Activated CD4-positive, CD25-positive, alpha-beta regulatory T cell treated with anti-CD3 and anti-CD28 coated beads, Interleukin-2, amount 50 U/mL, for 72 hours (primary cell): ENCODE results near the gene B4GALNT1.
A peak's percentile ranks its signal among the peaks of the same experiment; 100 is the strongest.
"Not testable (repeated sequence)": the region's sequence is repeated elsewhere in the genome, so short reads cannot be mapped to it uniquely, and the experiment has no call there.

Source experiments
- DNase-seq: peaks from one replicate; pipeline ENCODE4 v3.0.0; 2021

The B4GALNT1 gene

DNA sequence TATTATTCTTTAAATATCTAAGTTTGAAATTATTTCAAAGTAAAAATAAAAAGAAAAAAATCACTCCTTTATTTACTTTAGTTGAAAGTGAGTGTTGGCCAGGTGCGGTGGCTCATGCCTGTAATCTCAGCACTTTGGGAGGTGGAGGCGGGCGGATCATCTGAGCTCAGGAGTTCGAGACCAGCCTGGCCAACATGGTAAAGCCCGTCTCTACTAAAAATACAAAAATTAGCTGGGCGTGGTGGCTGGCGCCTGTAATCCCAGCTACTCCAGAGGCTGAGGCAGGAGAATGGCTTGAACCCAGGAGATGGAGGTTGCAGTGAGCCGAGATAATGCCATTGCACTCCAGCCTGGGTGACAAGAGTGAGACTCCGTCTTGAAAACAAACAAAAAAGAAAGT, 3.7 kb upstream of the B4GALNT1 start:
- DNase-seq, result not testable (repeated sequence)

DNA sequence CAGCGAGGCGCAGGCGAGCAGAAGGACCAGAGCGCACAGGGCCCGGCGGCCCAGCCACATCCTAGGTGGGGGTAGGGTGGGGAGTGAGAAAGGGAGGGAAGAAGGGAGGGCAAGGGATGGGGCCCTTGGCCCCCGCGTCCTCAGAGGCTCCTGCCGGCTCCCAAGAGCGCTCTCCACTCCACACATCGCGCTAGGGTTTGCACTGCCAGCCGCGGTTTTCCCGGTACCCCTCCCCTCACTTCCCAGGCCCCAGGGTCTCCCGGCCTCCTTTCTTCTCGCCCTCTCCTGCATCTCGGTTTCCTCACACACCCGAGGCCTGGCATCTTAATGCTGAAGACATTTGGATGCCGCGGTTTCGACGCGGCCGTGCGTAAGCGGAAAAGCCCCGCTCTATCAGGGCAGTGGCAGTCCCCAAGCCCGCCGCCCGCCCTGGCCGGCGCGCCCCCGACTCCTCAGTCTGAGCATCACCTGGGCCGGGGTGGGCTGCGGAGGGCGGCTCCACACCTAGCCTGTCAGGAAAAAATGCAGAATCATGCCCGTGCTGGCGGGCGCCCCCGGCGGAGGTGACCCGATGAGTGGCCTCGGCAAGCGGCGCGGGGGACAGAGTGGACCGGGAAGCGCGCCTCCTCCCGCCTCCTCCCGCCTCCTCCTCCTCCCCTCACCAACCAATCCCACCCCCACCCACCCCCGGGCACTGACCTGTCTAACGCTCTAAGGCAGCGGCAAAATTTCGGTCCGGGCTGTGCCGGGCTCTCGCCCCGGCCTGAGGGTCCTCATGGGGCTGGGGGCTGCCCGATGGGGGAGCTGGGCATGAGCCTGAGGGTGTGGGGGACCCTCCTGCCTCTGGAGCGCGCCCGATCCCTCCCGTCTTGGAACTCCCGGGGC, 686 bp downstream of the B4GALNT1 start:
- no peak for DNase-seq

DNA sequence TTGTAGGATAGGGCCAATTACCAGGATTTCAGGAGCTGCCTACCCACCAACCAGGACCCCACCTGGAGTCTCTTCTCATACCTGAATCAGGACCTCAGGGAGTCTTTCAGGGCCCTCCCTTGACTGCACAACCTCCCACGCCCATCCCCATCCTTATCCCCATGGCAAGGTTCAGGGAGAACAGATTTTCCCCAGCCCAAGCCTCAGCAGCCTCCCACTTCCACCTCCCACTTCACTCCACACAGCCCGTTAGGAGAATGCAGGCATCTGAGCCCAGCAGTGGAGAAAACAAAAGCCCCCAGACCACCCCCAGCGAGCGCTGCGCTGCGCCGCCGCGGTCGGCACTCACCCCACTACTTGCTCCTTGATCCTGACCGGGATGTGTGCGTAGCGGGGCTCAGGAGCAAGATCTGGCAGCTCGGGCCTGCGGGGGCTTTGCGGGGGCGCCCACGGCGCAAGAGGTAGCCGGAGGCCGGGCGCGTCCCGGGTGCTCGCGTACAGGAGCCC, 1.4 kb downstream of the B4GALNT1 start:
- no peak for DNase-seq

DNA sequence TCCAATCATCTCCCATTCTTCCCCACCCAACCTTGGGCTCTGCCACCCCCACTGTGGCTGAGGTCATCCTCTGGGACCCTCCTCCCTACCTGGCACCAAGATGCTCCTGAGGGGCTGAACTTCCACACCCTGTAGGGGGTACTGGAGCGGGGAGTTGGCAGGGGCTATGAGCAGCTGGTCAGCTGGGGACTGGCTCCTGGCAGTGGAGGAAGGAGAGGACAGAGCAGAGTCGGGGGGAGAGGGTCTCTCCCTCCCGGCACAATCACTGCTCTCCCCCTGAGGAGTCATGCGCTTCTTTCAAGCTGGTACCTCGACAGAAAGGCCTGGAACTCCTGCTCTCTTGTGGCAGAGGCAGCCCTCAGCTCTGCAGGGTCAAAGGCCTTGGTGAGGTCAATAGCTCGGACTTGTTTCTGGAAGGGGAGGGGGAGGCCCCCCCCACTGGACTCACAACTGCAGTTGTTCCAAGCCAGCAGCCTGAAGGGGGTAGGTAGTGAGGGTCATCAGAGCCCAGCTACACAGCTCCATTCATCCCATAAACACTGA, 2.0 kb downstream of the B4GALNT1 start:
- no peak for DNase-seq

DNA sequence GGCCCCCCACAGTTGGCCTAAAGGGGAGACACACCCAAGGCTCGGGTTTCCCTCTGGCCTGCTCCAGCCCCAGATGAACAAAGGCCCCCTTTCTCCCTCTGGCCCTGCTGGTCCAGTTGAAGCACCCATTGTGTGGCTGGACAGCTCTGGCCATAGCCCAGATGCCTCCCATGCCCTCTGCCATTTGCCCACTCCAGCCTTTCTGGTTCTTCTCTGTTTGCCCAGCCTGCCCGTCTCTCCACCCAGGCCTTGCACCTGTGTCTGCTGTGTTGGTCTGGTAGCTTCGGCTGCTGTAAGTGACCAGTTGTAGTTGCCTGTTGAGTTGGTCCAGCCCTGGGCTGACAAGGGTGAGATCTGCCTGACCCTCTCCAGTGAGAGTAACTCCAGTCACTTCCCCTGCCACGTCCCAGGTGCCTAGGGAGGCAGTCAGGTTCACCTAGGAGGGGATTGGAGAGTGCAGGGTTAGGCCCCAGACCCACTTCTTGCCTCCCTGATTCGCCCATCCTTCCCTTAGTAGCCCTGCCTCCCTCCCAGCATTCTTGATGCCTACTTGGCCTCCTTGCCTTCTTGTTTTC, 3.0 kb downstream of the B4GALNT1 start:
- no peak for DNase-seq

DNA sequence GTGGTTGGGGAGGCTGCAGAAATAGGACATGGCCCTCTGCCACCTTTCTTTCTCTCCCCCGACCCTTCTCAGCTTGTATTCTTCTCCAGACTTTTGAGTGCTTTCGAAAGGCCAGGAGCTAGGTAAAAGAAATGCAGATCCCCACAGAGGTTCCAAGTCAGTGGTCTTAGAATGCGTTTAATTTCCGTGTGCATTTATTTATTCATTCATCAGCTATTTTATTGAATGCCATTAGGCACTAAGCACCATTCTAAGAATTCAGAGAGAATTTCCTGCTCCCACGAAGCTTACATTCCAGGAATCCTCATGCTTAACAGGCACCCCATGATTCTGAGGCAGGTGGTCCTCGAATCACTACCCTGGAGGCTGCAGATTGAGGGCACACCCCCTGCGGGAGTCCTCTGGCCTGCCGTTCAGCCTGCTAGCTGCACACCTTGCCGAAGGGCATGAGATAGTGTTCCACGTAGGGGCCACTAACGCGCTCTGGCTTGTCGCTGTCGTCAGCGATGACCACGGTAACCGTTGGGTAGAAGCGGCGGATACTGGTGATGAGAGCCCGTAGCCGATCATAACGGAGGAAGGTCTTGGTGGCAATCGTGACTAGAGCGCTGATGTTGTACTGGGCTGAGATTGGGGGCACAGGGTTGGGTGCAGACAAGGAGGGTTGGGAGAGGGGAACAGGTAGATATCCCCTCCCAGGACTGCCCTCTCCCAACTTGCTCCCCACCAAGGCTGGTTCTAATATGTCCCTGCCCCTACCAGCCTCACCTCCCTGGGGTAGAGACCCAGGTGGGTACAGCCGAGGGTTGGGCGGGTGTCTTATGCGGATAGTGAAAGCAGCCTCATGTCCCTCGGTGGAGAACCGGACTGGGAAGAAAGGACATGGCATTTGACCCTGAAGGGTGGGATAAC, 4.5 kb downstream of the B4GALNT1 start:
- DNase-seq, result no peak

DNA sequence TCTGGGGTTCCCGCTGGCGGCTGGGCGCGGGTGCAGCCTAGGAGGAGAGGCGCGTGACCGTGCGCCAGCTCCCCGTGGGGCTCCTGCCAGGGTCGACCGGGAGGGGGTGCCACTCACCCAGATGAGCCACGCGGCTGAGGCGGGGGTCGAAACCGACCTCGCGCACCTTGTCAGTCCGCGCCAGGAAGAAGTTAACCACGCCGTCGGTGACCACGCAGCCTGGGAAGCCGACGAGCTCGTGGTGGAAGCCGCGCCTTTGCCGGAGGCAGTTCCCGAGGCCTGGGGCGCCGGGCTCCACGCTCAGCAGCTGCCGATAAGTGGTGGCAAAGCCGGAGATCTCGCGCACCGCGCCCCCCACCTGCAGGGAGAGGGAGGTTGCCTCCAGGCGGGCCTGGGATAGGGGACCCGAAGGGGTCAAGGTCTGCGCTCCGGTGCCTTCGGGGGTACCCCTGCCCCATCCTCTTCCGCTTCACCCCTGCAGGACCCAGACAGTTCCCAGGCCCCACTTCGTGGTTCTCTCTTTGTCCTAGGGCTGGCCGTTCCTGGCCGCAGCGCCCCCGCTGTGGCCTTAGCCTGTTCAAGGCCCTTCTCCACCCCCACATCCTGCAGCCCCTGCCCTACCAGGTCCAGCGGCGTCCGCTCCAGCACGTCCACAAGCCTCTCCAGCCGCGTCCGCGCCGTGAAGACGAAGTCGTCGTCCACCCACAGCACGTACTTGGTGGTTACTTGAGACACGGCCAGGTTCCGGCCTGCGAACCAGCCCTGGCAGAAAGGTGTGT, 5.3 kb downstream of the B4GALNT1 start:
- DNase-seq, result no peak

DNA sequence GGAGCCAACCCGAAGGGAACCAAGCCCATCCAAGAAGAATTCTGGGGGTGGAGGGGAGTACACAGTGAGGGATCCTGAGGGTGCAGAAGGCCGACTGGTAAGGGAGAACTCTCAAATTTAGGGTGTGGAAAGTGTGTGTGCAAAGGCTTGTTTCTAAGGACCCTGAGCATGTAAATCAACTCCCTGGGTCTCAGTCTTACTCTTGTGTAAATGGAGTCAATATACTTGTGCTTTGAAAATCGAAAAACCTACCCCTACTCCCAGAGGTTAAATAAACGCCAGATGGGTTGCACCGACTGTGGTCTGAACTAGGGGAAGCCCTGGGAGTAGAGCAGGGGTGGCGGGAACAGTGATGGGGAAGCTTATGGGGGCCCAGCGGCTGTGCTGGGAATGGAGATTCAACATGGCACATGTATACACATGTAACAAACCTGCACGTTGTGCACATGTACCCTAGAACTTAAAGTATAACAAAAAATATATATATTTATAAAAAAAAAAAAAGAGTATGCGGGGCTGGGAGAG, 6.0 kb downstream of the B4GALNT1 start:
- DNase-seq, result no peak

DNA sequence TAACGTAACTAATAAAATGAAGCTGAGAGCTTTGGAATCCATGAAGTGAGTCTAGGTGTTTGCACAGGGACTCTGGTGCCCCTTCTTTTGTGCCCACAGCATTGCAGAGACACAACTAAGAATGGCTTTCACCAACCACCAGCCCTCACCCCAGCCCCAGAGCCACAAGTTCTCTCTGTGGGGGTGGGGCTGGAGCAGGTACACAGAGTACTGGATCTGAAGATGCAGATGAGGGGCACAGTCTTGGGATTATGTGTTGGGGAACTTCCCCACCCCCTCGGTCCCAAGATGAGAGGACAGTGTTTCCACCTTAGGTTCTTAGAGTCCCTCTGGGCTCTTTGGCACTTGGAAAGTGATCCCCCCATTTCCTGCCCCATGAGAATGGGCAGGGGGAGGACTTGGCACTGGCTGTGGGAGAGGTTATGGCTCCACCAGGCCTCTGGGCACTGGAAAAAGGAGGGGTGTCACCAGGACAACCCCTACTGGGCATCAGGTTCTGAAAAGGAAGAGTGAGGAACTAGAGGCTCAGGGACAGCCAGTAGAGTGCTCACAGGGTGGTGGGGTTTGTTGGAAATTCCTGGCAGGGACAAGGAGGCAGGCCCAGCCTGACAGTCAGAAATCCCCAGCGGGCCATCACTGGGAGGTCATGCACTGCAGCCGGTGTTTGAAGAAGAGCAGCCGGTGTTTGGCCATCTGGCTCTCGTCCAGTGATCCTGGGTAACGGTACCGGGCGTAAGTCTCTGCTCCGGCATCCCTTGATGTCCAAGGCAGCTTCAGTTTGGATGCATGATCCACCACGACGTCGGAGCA, 6.7 kb downstream of the B4GALNT1 start:
- DNase-seq, result no peak

DNA sequence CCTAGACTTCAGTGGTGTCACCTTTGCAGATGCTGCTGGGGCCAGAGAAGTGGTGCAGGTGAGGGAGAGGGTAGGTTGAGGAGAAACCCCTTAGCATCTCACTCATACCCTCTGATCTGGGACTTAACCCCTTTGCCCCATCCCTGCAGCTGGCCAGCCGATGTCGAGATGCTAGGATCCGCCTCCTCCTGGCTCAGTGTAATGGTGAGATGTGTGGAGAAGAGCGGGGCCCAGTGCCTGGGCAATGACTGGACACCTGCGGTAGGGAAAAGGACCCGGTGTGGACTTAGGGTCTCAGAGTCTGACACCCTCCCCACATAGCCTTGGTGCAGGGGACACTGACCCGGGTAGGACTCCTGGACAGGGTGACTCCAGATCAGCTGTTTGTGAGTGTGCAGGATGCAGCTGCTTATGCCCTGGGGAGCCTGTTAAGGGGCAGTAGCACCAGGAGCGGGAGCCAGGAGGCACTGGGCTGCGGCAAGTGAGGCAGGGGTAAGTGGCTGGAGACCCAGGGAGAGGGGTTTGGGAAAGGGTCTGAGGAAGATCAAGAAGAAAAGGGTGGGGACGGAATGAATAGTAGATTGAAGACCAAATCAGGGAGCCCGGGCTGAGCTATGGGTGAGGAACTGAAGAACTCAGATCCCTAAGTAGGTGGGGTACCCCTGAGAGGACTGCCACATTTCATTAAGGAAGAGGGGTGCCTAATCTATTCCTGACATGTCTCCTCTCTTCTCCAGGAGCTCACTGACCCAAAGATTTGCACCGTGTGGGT, 7.6 kb downstream of the B4GALNT1 start:
- DNase-seq, result no peak

DNA sequence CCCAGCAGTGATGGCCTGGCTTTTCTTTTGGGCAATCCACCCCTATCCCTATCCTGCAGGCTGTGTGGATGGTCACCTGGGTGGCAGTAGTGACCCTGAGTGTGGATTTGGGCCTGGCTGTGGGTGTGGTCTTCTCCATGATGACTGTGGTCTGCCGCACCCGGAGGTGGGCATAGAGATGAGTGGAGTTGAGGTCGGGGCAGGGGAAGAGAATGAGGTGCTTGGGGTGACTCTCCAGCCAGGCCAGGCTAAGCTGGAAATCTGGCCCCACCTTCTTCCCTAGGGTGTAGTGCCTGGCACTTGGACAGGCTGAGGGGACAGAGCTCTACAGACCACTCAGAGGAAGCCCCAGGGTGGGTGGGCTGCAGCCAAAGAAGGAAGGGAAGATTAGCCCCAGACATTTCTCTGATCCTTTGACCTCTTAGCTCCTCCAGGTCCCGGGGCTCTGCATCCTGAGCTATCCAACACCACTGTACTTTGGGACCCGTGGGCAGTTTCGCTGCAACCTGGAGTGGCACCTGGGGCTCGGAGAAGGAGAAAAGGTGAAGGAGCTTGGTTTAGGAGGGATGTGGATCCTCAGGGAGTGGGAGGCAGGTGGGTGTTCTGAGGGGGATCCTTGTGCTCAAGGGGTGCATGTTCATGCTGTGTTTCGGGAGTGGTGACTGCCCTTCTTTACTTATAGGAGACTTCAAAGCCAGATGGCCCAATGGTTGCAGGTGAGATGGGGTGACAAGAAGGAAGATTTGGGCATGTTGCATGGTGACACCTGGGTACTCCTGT, 8.4 kb downstream of the B4GALNT1 start:
- no peak for DNase-seq

DNA sequence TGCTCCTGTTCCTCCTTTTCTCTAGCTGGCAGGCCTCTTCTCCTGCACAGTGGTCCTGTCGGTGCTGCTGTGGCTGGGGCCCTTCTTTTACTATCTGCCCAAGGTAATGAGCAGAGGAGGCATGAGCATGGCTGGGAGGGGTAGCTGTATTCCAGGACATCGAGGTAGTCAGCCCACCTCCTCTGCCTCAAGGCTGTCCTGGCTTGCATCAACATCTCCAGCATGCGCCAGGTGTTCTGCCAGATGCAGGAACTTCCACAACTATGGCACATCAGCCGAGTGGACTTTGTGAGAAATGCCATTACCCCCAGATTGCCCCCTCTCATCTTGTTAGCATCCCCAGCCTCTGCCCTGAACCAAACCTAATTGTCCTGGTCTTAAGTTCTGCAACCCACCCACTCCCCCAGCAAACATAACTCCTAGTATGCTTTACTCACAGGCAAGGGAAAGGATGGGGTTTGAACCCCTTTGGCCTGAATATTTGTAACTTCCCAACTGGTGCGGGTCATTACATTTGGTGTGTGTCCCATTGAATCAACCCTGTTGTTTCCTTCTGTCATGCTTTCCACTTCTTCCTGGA, 9.1 kb downstream of the B4GALNT1 start:
- DNase-seq, result no peak

DNA sequence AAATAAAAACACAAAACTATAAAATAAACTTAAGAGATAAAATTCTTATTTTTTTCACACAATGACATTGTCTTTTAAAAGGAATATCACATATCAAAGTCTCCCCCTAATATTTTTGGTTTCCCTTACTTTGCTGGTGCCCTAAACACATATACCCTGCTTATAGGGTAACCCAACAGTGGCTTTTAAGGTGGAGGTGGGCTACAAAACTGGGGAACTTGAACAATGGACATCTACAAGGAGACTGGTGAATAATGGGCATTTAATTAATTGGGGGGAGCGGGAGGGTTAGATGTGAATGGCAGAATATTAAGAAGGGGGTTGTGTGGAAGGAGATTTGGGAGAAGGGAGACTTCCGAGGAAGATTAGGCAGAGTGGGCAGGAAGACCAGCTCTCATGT, 9.6 kb downstream of the B4GALNT1 start:
- DNase-seq, result no peak

DNA sequence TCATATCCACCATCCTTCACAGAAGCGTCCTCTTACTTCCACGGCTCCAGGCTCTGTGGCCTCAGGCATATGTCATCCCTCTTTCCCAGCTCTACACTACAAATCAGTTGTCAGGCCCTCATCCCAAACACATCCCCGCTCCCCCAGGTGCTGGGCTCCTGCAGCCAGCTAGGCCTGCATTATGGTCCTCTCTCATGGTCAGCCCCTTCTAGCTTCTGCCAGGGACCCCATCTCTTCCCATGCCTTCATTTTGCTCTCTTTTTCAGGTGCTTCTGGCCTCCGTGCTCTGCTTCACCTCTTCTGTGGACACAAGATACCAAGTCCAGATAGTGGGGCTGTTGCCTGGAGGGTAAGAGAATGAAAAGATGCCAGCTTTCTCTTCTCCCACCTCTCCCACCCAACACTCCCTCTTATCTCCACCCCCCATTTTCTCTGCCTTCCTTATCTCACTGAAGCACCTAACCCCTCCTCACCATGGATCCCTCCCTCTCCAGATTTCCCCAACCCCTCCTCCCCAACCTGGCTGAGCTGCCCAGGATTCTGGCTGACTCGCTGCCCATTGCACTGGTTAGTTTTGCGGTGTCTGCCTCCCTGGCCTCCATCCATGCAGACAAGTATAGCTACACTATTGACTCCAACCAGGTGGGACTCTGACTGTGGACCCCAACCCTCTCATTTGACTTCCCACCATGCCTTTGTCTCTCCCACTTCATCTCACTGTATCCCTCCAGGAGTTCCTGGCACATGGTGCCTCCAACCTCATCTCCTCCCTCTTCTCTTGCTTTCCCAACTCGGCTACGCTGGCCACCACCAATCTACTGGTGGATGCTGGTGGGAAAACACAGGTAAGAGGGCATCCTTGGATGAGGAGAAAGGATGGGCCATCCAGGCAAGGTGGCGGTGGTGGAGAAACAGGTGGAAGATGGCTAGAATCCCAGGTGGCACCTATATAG, 10.4 kb downstream of the B4GALNT1 start:
- no peak for DNase-seq

DNA sequence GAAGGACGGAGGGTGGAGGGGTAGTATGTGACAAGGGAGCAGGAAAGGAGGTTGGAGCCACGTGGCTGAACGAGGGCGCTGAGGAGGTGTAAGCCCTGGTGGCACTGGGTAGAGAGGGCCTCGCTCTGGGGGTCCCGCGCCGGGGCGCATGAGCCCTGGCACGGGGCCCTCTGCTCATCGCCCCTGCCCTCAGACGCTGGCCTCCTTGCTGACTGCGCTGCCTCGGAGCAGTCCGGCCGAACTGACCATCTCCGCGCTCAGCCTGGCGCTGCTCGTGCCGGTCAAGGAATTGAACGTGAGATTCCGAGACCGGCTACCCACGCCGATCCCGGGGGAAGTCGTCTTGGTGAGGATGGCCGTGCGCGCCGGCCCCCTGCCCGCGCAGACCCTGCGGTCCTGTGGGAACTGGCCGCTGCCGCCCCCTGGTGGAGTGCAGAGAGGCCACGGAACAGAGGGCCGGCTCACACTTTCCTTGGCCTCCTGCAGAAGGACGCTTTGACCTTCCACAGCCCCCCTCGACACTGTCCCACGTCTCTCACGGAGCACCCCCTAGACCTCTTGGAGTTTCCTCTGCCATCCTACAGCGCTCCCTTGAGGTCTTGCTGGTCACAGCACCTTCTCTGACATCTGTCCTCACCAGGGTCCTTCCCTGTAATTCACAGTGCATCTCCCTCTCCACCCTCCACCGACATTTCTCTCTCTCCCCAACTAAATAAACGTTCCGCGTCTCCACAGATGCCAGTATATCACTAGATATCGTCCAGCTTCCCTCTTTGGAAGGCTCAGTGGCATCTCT, 11.3 kb downstream of the B4GALNT1 start:
- peak; percentile 65 for DNase-seq

DNA sequence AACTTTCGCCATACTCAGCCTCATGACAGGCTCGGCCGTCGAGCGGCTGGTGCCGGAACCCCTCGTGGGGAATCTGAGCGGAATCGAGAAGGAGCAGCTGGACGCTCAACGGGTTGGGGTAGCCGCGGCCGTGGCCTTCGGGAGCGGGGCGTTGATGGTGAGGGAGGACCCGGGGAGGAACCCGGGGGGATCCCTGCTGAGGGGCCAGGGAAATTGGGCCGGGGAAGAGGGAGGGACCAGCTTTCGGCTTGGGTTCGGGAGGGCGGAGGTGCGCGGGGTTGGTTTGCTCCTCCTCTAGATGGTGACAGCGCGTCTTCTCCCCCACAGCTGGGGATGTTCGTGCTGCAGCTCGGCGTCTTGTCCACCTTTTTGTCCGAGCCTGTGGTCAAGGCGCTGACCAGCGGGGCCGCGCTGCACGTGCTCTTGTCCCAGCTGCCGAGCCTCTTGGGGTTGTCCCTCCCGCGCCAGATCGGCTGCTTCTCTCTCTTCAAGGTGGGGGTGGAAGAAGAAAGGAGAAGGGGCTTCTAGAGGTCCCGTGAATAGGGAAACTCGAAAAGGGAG, 12.0 kb downstream of the B4GALNT1 start:
- DNase-seq, result no peak
